GM12892 (cell line): ENCODE results near the gene OSER1.

Experiments used
- DNase-seq: peaks from one replicate; pipeline ENCODE4 v3.0.0; 2011; ENCODE audit not compliant: insufficient read length
- FAIRE-seq: peaks from 2 replicates; lab custom pipeline; 2011; peaks lifted over from hg19 to GRCh38; lab: Jason Lieb, UNC
- POLR2A ChIP-seq: IDR thresholded peaks from 2 replicates; pipeline ENCODE4 v1.6.1; 2011; ENCODE audit warnings: low read depth, low read length, control low read depth
- POLR2AphosphoS5 ChIP-seq: IDR thresholded peaks from 2 replicates; pipeline ENCODE4 v1.6.1; 2011; ENCODE audit warnings: low read depth, low read length, control low read depth
- TAF1 ChIP-seq: IDR thresholded peaks from 2 replicates; pipeline ENCODE4 v1.6.1; 2011; ENCODE audit warnings: low read depth, mild to moderate bottlenecking, control low read depth, low read length, borderline replicate concordance

Gene OSER1

GRCh38 chr20:44159711-44160110 is 50.9 kb downstream of the OSER1 start:
- FAIRE-seq (no peak), DNase-seq (no peak)
- TF ChIP-seq POLR2AphosphoS5 (no peak), TAF1 (no peak), POLR2A (no peak)

GRCh38 chr20:44159125-44159524 is 51.4 kb downstream of the OSER1 start:
- FAIRE-seq (no peak), DNase-seq (no peak)
- TF ChIP-seq POLR2AphosphoS5 (no peak), TAF1 (no peak), POLR2A (no peak)

GRCh38 chr20:44157061-44157460 is 53.5 kb downstream of the OSER1 start:
- DNase-seq (no peak), FAIRE-seq (no peak)
- TF ChIP-seq POLR2A (no peak), TAF1 (no peak), POLR2AphosphoS5 (no peak)

GRCh38 chr20:44154521-44155001 is 56.0 kb downstream of the OSER1 start:
- FAIRE-seq, result no peak
- TF ChIP-seq POLR2A (no peak), TAF1 (no peak), POLR2AphosphoS5 (no peak)
- DNase-seq, result no peak

GRCh38 chr20:44153636-44154043 is 56.9 kb downstream of the OSER1 start:
- TF ChIP-seq TAF1, result no peak
- no peak for TF ChIP-seq POLR2AphosphoS5
- TF ChIP-seq POLR2A, result no peak
- no peak for DNase-seq
- no peak for FAIRE-seq

- TF ChIP-seq TAF1 (no peak), POLR2A (no peak), POLR2AphosphoS5 (no peak)
- DNase-seq (no peak), FAIRE-seq (no peak)
Observed at GRCh38 chr20:44151621-44152416, 58.8 kb downstream of the OSER1 start.

- FAIRE-seq (no peak), DNase-seq (no peak)
- no peak for TF ChIP-seq TAF1
- no peak for TF ChIP-seq POLR2A
- no peak for TF ChIP-seq POLR2AphosphoS5
Observed at GRCh38 chr20:44146272-44146671, 64.3 kb downstream of the OSER1 start.
